GM21717 (cell line): ENCODE results near the gene CEBPB.
"Not testable (repeated sequence)": the region's sequence is repeated elsewhere in the genome, so short reads cannot be mapped to it uniquely, and the experiment has no call there.

Experiments
- ATAC-seq: cut with Tn5 transposase; IDR thresholded peaks from one replicate; pipeline ENCODE4 v1.9.1; 2021; ENCODE audit warnings: mild to moderate bottlenecking, moderate library complexity; ENCODE audit not compliant: unreplicated experiment

The CEBPB gene

DNA sequence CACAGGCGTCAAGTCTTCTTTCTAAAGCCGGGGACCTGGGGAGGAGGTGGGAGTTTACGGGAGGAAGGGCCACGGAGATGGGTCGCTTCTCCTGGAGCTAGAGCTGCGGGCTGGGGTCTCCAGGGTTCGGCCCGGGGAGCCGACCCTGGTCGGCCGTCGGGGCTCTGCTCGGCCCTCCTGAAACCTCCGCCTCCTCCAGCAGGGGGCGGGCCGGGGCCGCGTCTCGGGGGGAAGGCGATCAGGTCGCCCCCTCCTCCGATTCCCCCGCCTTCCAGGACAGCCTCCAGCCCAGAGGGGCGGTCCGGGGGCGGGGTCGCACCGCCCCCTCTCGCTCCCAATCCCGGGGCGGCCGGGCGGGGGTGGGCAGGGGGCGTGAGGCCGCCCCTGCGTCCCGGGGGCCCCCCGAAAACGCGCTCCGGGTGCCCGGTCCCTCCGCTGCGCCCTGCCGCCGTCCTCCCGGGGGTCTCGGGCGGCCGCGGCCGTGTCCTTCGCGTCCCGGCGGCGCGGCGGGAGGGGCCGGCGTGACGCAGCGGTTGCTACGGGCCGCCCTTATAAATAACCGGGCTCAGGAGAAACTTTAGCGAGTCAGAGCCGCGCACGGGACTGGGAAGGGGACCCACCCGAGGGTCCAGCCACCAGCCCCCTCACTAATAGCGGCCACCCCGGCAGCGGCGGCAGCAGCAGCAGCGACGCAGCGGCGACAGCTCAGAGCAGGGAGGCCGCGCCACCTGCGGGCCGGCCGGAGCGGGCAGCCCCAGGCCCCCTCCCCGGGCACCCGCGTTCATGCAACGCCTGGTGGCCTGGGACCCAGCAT lies at the start of gene CEBPB:
CEBPB (plus strand) TSS at position 580 of the 814 bp plus-strand sequence; CDS start at position 784, 204 bp downstream.
- peak; percentile 39 for ATAC-seq

- no peak for ATAC-seq
Measured at GRCh38 chr20:50141018-50141675, 49.5 kb upstream of the CEBPB start.

DNA sequence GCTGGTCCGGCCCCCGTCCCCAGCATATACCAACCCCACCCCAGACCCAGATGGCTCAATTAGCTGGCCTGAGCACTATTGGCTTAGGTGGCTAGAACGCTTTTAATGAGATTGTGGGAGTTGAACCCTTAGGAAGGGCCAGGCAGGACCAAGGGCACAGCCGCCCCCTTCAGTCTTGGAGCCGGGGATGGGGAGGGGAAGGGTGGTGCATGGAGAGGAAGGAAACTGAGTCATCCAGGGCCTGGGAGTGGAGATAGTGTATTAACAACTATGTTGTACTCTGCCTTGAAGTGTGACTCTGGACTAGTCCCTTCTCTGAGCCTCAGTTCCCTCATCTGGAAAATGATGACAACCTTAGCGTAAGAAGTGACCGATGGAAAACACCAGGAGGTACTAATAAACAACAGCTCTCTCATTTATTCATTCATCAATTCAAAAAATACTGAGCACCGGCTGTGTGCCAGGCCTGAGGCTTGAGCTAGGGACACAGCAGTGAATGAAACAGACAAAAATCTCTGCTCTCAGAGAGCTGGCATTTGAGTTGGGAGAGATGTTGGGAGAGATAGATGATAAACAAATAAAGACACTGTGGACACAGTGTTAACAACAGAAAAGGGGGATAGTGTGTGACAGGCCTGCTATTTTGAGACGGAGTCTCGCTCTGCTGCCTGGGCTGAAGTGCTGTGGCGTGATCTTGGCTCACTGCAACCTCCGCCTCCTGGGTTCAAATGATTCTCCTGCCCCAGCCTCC lies 48.6 kb upstream of the CEBPB start:
- no peak for ATAC-seq

- ATAC-seq = no peak
Measured at GRCh38 chr20:50142812-50143211, 47.8 kb upstream of the CEBPB start.

DNA sequence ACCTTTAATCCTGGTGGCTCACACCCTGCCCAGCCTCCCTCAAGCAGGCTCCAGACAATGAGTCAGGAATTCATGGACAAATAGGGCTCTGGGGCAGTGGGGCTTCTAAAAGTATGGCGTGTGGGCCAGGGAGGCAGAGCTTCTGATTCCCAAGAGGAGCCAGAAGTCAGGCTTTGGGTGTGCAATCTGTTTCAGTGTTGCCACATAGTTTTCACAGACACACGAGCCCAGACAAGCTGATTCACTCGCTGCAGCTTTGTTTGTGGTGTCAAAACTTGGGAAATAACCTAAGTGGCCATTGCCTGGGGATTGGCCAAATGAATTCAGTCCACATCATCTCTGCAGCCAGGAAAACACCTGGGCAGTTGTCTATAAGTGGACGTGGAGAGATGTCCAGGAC lies 46.3 kb upstream of the CEBPB start:
- no peak for ATAC-seq

DNA sequence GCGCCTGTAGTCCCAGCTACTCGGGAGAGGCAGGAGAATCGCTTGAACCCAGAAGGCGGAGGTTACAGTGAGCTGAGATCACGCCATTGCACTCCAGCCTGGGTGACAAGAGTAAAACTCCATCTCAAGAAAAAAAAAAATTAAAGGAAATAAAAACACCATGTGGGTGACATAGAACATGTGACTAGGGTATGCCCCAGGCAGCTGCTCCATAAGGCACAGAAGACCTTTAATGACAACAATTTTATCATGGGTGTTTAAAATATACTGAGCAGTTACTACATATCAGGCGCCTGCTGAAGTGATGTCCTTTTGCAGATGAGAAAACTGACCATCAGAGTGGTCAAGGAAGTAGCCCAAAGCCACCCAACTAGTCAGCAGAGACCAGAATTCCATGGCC lies 45.1 kb upstream of the CEBPB start:
- no peak for ATAC-seq

GRCh38 chr20:50146214-50146613 lies 44.4 kb upstream of the CEBPB start:
- ATAC-seq = no peak

DNA sequence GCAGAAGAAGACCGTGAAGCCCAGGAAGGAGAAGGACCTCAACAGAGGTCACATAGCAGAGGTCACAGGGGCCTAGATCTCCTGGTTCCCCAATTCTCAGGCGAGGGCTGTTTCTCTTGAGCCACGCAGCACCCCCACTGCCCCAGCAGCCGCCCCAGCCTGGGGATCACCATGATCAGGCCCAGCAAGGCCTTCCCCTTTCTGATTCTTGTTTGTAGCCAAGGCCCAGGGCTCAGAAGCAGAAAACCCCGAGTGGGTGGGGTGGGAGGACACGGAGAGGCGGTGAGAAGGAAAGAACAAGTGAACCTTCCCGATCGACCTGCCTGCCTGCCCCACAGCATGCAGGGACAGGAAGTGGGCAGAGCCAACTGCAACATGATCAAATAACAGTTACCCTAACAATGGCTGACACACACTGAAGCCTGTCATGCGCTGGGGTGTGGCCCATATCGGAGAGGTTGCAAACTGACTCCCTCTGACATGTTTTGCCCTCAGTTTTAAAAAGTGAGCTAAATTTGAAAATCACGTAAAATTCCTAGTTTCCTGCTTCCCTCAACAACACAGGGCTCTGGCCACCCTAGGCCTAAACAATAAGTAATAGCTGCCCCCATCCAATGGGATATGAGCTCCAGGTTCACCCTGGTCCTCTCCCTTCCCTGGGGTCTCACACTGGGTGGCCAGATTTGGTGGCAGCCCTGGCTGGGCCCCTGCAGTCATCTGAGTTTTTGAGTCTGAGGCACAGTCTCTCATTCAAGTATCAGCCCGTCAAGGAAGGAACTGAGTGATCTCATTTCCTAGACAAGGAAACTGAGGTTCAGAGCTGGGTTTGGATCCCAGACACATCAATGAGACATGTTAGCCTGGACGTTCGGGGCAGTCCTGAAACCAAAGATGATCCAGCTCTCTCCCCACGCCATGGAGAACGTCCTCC lies 43.6 kb upstream of the CEBPB start:
- peak; percentile 73 for ATAC-seq

DNA sequence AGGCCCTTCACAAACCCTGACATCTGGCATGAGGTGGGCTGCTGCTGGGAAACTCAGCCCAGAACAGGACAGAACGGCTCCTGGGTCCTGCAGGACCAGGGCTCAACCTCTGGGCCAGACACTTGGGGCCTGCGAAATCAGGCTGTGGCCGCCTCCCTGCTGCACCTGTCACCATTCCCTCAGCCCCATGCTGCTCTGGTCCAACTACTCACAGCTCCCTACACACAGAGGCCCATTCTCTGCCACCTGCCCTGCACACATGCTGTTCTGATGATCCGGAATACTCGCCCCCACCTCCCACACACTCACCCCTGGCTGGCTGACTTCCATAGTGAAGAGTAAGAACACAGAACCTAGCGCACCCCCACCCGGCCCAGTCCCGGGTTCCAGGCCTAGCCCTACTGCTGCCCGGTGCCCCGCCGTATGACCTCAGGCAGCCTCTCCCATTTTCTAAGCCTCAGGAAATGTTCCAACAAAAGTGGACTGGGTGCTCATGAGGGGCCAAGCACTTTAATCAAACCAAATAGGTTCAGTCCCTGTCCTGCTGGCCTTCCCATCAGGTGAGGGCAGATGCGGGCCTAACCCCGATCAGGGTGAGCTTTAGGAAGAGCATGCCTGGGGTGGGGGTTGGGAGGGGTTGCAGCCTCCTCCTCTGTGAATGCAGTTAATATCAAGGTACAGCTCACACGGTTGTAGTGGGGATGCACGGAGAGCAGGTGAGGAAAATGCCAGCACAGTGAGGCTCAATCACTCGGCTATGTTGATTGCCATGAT lies 41.0 kb upstream of the CEBPB start:
- ATAC-seq = no peak

- ATAC-seq = no peak
Measured at GRCh38 chr20:50151034-50151743, 39.4 kb upstream of the CEBPB start.

DNA sequence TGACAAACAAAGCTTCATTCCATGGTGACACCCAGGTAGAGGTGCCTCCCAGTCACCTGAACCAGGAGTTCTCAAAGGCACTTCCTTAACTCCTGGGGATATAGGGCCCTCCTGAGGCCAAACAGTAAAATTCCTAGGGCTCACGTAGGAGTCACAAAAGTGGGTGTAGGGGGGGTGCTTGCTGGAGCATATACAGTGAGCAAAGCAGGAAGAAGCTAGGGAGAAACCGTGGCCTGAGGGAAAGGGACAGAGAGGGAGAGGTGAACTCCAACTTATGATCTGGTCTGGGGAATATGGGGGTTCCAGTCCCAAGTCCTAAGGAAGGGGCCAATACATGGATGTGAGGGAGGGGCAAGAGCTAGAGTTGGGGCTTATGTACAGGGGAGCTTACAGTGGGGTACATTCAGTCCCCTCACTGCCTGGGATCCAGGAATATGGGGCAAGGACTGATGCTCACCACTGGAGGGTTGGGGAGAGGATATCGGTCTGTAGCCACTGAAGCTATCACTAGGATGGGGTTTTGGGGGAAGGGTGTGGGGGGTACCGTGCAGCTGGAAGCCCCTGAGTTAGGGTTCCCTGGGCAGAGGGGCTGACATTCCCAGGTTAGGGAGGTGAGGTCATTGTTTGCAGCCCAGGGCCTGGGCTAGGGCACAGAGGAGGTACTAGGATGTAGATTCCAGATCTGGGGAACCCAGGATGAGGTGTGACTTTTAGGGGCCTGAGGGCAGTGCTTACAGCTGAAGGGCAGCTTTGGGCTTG lies 38.1 kb upstream of the CEBPB start:
- ATAC-seq = no peak

DNA sequence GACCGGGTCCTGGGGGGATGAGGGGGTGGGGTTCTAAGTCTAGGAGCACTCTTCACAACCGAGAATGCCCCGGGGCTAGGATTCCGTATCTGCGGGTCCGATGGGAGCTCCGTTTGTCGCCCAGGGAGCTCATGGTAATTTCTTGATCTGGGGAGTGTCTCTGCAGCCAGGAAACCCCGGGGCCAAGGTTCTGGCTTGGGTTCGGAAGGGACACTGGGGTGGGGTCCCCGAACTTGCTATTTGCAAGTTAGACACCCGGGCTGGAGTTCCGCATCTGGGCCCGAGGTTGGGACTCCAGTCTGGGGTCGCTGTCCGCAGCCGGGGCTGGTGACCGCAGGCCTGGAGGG lies 37.5 kb upstream of the CEBPB start:
- no peak for ATAC-seq

DNA sequence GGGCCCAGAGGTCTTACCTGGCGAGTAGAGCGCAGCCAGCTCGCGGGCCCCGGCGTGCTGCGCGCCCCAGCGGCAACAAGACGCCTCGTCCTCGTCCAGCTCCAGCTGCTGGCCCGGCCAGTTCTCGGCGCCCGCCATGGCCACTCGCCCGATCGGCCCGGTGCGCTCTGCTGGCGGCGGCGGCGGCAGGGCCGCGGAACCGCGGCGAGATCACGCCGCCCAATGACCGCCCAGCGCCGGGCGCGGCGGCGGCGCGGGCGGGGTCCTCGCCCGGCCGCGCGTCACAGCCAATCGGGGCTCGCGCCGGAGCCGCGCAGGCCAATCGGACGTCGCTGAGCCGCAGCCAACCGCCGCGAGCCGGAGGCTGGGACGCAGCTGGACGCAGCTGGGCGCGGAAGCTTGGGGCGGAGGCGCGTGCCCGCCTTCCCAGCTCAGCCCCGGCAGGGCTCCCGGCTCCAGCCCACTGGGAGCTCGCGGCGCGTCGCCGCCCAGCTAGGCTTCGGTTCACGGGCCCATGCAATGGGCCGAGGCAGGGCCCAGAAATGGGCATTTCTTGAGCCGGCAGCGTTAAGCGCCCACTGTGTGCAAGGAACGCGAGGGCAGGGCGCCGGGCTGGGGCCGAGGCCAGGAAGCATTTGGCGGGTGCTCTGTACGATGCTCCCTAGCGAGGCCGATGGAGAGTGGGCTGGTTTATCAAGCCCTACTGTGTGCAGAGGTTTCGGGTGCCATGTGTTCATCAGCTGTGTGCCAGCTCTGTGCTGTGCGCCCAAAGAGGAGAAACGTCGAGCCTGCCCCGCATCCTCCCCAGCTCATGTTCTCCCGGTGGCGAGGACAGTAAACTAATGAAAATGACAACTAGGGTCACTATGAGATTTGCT lies 36.9 kb upstream of the CEBPB start, which contains the start of gene PEDS1:
PEDS1 (minus strand) TSS at position 224 of the 878 bp plus-strand sequence; CDS start at position 138, 86 bp downstream.
- ATAC-seq = peak; percentile 86

GRCh38 chr20:50161494-50161893 lies 29.1 kb upstream of the CEBPB start:
- ATAC-seq = not testable (repeated sequence)

- ATAC-seq = no peak
Measured at GRCh38 chr20:50163570-50164317, 26.9 kb upstream of the CEBPB start.

DNA sequence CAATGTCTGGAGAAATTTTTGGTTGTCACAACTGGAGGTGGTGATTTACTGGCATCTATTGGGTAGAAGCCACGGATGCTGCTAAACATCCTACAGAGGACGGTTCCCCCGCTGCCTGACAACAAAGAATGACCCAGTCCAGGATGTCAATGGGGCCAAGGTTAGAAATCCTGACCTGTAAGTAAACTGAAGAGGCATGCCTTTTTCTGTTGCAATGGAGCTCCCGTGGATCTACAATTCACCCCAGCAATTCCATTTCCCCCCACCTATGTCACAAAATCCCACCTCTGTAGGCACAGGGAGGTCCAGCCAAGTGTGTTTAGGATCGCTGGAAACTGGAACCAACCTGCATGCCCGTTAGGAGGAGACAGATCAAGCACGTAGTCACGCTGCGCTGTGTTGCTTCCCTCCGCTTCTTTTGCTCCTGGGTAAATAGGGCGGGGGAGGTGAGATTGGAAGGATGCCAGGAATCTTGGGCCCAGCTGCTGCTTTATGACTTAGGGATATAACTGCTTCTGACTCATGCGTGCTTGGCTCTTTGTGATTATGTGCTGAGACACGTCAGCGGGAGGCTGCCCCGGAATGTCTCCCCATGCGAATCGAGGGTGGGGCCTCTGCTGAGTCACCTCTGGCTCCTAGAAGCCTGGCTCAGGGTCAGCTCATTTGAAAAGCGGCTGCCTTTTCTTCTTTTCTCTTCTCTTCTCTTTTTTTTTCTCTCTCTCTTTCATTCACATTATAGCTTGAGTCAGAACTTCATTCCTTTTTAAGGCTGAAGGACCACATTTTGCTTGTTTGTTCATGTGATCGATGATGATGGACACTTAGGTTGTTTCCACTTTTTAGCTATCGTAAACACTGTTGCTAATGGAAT lies 24.7 kb upstream of the CEBPB start:
- peak; percentile 83 for ATAC-seq
